Colonic mucosa (tissue), 4 donors: ENCODE results near the gene NPAS3. TPM values are rescaled to one million over a fixed set of nuclear protein-coding genes. Genes with fewer than 3 reads are reported as not detected.

Experiments used
- DNase-seq: peaks from one replicate; pipeline ENCODE4 v3.0.0-alpha.2; 2020
- H3K27ac ChIP-seq: fragments of 200-600 bp; one replicate; pipeline ENCODE4 v1.8.0; 2021
- H3K27me3 ChIP-seq: fragments of 200-600 bp; one replicate; pipeline ENCODE4 v1.8.0; 2021
- H3K36me3 ChIP-seq: fragments of 200-600 bp; one replicate; pipeline ENCODE4 v1.8.0; 2021
- H3K4me1 ChIP-seq: fragments of 200-600 bp; one replicate; pipeline ENCODE4 v1.8.0; 2021; ENCODE audit warnings: mild to moderate bottlenecking
- H3K4me3 ChIP-seq: fragments of 200-600 bp; one replicate; pipeline ENCODE4 v1.8.0; 2021
- H3K9ac ChIP-seq, 2 donors: one replicate each; pipeline ENCODE4 v1.7.0; 2013; ENCODE audit warnings: control low read depth in 2 of 2, low read depth in 2 of 2, low read length in 2 of 2
- H3K9me3 ChIP-seq: fragments of 200-600 bp; one replicate; pipeline ENCODE4 v1.8.0; 2021
- CTCF ChIP-seq: fragments of 200-600 bp; IDR thresholded peaks from one replicate; pipeline ENCODE4 v1.8.0; 2022; ENCODE audit warnings: antibody characterized with exemption, mild to moderate bottlenecking
- intact Hi-C: fragments of 100-400 bp; cut with DNase I; formaldehyde crosslinking; loops from one replicate; pipeline ENCODE4 v1.14.1; 2022
- total RNA-seq, 2 donors: library from RNA; stranded (reverse); fragmentation: NEBNext Ultra II Directional in 1 of 2; extraction: Animal tissue kit (Norgen Biotek cat#: 25700) in 1 of 2; gene quantifications; one replicate each; pipeline ENCODE4 v1.2.1, GENCODE V29; 2021
- donor health status: healthy.
- donor health status: DM: no; HTN: no; CAD: no.
- donor health status: DM: no; HTN: no; CAD: no.

Gene NPAS3
- total RNA-seq, 2 donors from 2014 or later, result 0.79 to 1.6 TPM

GRCh38 chr14:33696165-33696564 lies 757.5 kb downstream of the NPAS3 start:
- Histone ChIP-seq H3K27me3 (no peaks in the 10 kb centered on the region), H3K9me3 (no peaks in the 10 kb centered on the region), H3K4me3 (no peak overlapping the region), H3K4me1 (no peaks in the 10 kb centered on the region), H3K27ac (no peak overlapping the region), H3K9ac (no peak overlapping the region), H3K36me3 (no peaks in the 10 kb centered on the region)
- intact Hi-C loops, result no loop called here
- no peak for DNase-seq
- TF ChIP-seq CTCF, result no peak

- Histone ChIP-seq H3K9me3 (no peaks in the 10 kb centered on the region), H3K4me1 (no peaks in the 10 kb centered on the region), H3K27ac (no peak overlapping the region), H3K27me3 (no peaks in the 10 kb centered on the region), H3K36me3 (no peaks in the 10 kb centered on the region), H3K4me3 (no peak overlapping the region), H3K9ac (no peak overlapping the region)
- intact Hi-C loops, result no loop called here
- no peak for DNase-seq
- TF ChIP-seq CTCF, result no peak
Measured at GRCh38 chr14:33699300-33699983, 760.8 kb downstream of the NPAS3 start.

- H3K36me3 ChIP-seq, result no peaks in the 10 kb centered on the region
- intact Hi-C loops, result no loop called here
- H3K4me3 ChIP-seq, result no peak overlapping the region
- no peaks in the 10 kb centered on the region for H3K4me1 ChIP-seq
- H3K9me3 ChIP-seq, result no peaks in the 10 kb centered on the region
- no peaks in the 10 kb centered on the region for H3K27me3 ChIP-seq
- DNase-seq, result no peak
- no peak for TF ChIP-seq CTCF
- H3K9ac ChIP-seq, result no peak overlapping the region
- no peak overlapping the region for H3K27ac ChIP-seq
Measured at GRCh38 chr14:33700052-33700451, 761.4 kb downstream of the NPAS3 start.

GRCh38 chr14:33702293-33702692 lies 763.6 kb downstream of the NPAS3 start:
- no peak overlapping the region for H3K9ac ChIP-seq
- no peaks in the 10 kb centered on the region for H3K4me1 ChIP-seq
- intact Hi-C loops, result no loop called here
- no peak for DNase-seq
- no peaks in the 10 kb centered on the region for H3K27me3 ChIP-seq
- TF ChIP-seq CTCF, result no peak
- no peak overlapping the region for H3K27ac ChIP-seq
- H3K4me3 ChIP-seq, result no peak overlapping the region
- no peaks in the 10 kb centered on the region for H3K9me3 ChIP-seq
- no peaks in the 10 kb centered on the region for H3K36me3 ChIP-seq

- intact Hi-C loops, result no loop called here
- H3K27ac ChIP-seq, result no peak overlapping the region
- no peaks in the 10 kb centered on the region for H3K27me3 ChIP-seq
- TF ChIP-seq CTCF, result no peak
- no peak overlapping the region for H3K4me3 ChIP-seq
- no peak for DNase-seq
- H3K4me1 ChIP-seq, result no peaks in the 10 kb centered on the region
- H3K9ac ChIP-seq, result no peak overlapping the region
- H3K9me3 ChIP-seq, result no peaks in the 10 kb centered on the region
- H3K36me3 ChIP-seq, result no peaks in the 10 kb centered on the region
Measured at GRCh38 chr14:33704481-33704880, 765.8 kb downstream of the NPAS3 start.
